HPDE6-E6E7 (cell line): ENCODE results near the gene AP1G1.
"Not testable (repeated sequence)": the region's sequence is repeated elsewhere in the genome, so short reads cannot be mapped to it uniquely, and the experiment has no call there.

ENCODE experiments used
- DNase-seq: peaks from one replicate; pipeline ENCODE4 v3.0.0; 2011; ENCODE audit warnings: missing footprints; ENCODE audit errors: extremely low spot score

AP1G1 gene

GRCh38 chr16:71808593-71809459 is at the start of gene AP1G1:
AP1G1 (minus strand) TSS chr16:71808834; CDS start chr16:71789479, 19,355 bp downstream.
- peak; percentile 98 for DNase-seq

- no peak for DNase-seq
Measured at GRCh38 chr16:71855937-71856662, 47.5 kb upstream of the AP1G1 start.

DNA sequence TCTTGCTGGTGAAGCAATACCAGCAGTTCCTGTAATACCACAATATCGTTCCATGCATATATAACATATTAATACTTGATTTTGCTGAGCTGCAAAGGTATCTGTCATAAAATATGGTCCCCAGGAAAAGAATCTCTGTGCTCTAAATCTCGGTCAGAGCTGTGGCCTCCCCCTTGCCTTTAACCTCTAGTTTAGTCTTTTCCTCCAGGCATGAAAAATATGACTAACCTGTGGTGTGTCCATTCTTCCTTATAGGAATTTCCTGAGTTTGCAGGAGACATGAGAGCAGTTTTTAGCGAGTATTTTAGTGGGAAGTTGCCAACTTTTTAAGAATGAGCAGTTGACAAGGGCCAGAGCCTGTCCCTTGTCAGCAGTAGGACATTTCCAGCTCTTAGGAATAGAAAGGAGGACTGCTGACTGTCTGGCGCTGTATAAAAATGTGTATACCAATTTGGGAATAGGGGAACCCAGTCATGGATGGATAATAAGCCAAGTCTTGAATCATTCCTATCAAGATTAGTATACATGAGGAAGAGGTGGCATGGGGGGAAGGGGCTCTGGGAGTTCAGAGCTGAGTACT is 45.8 kb upstream of the AP1G1 start:
- DNase-seq, result no peak

GRCh38 chr16:71853413-71853812 is 44.8 kb upstream of the AP1G1 start:
- DNase-seq, result no peak

- no peak for DNase-seq
Measured at GRCh38 chr16:71852561-71852960, 43.9 kb upstream of the AP1G1 start.

DNA sequence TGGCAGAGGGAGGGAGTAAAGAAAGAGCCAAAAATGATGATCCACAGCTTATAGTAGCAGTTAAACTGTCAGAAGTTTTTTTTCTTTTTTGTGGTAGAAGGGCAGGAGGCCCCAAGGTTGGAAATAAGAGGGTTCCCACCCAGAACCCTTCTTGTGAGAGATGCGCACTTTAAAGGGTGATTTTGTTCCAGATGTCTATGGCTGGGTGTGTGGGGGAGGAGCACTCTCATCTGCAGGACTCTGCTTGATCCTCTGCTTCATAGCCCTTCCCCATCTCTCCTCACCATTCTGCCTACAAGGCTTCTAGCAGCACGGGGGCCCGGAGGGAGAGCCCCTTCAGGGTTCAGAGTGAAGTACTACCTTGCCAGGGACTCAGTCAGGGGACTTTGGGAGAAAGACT is 43.5 kb upstream of the AP1G1 start:
- DNase-seq, result no peak

DNA sequence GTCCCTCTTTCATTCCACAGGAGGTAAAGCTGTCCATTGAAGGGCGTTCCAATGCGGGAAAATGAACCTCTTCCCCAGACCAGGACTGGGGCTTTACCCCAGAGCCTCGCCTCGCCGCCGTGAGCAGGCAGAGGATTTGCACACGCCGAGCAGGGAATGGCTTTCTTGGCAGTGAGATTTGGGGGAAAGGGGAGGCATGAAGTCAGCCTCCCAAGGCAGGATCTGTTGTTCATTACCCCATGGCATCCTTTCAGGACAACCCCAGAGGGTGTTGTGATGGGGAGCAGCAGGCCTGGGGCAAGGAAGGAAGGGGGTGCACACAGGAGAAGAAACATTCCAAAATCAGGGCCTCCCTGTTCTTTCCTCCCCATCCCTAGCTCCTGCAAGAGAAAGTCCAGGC is 43.1 kb upstream of the AP1G1 start:
- DNase-seq, result no peak

DNA sequence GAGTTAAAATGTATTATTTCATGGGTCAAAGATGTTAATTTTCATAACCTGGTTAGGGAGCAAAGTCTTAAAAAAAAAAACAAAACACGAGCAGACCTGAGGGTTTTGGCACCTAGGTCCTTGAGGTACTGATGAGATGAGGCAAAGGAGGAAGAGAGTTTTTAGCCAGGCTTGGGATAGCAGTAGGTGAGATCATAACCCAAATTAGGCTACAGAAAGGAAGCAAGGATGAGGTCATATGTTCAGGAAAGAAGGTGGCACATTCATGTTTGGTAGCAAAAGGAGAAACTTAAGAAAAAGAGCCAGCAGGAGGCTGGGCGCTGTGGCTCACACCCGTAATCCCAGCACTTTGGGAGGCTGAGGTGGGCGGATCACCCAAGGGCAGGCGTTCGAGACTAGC is 40.0 kb upstream of the AP1G1 start:
- DNase-seq, result no peak

- DNase-seq, result no peak
Measured at GRCh38 chr16:71847096-71847495, 38.5 kb upstream of the AP1G1 start.

- DNase-seq, result no peak
Measured at GRCh38 chr16:71846431-71846830, 37.8 kb upstream of the AP1G1 start.

- DNase-seq, result peak; percentile 99
Measured at GRCh38 chr16:71845639-71846430, 37.2 kb upstream of the AP1G1 start, which contains the start of gene ATXN1L. ATXN1L (plus strand) TSS chr16:71845976; CDS start chr16:71849741, 3,765 bp downstream.

GRCh38 chr16:71843572-71843971 is 34.9 kb upstream of the AP1G1 start:
- no peak for DNase-seq

DNA sequence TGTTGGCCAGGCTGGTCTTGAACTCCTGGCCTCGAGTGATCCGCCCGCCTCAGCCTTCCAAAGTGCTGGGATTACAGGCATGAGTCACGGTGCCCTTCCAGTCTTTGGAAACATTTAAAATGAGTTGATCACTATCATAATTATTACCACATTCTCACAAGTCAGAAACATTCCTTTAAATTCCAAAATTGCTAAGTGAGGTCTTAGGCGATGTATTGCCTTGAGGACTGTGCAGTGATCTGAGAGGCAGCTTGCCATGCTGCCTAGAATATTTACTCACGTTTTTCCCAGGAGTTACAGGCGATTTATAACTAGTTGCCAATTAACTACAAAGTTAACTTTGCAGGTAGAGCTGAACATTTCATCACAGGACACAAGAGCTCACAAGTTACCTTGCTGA is 31.4 kb upstream of the AP1G1 start:
- DNase-seq, result no peak

- DNase-seq, result no peak
Measured at GRCh38 chr16:71837150-71837549, 28.5 kb upstream of the AP1G1 start.

GRCh38 chr16:71834291-71834690 is 25.7 kb upstream of the AP1G1 start:
- no peak for DNase-seq

DNA sequence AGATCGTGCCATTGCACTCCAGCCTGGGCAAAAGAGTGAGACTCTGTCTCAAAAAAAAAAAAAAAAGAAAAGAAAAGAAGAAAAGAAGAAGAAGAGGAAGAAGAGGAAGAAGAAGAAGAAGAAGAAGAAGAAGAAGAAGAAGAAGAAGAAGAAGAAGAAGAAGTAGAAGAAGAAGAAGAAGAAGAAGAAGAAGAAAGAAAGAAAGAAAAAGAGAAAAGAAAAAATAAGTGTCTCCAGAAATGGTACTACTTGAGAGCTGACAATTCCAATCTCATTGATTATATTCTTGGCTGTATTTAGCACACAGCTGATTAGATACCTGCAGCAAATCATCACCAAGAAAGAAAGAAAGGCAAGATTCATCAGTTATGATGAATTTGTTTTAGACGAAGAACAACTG is 23.5 kb upstream of the AP1G1 start:
- not testable (repeated sequence) for DNase-seq

DNA sequence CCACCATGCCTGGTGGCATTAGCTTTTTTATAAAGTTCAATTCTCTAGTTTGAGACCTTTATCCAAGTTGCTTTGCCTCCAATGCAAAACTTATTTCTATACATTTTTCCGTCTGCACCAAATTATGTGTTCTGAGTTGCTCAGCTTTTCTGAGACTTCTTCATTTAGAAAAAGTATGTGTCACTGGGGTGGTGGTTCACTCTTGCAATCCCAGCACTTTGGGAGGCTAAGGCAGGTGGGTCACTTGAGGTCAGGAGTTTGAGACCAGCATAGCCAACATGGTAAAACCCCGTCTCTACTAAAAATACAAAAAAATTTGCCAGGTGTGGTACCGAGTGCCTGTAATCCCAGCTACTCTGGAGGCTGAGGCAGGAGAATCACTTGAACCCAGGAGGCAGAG is 23.1 kb upstream of the AP1G1 start:
- not testable (repeated sequence) for DNase-seq

- no peak for DNase-seq
Measured at GRCh38 chr16:71830359-71830758, 21.7 kb upstream of the AP1G1 start.

DNA sequence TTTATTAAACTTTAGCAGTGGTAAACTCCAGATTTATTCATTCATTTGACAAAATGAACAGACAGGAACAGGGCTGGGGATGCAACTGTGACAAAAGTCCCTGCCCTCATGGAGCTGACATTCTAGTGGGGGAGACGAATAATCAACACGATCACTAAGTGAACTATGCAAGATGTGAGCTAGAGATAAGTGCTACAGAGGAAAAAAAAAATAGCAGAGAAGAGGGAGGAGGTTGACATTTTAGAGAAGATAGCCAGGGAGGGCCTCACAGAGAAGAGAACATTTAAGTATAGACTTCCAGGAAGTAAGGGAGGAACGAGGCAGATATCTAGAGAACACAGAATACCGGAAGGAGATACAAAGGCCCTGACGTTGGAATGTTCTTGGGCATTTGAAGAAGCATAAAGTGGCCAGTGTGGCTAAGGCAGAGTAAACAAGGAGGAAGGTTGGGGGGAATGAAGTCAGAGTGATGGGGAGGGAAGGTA is 17.9 kb upstream of the AP1G1 start:
- DNase-seq, result no peak

- not testable (repeated sequence) for DNase-seq
Measured at GRCh38 chr16:71817155-71817500, 8.5 kb upstream of the AP1G1 start.

- DNase-seq, result no peak
Measured at GRCh38 chr16:71811261-71811803, 2.7 kb upstream of the AP1G1 start.
